ENCODE measurements around the gene PCDHGA1. TPM values are rescaled to one million over a fixed set of nuclear protein-coding genes. Genes with fewer than 3 reads are reported as not detected.
A peak's percentile ranks its signal among the peaks of the same experiment; 100 is the strongest.

The PCDHGA1 gene
- total and polyA plus RNA-seq, 2 of the 4 experiments (the other 2 are of a cell fraction): 0.90 to 0.92 TPM

GRCh38 chr5:141516672-141517025, 186.3 kb downstream of the PCDHGA1 start (continued):
- TF ChIP-seq, protein P1, sequence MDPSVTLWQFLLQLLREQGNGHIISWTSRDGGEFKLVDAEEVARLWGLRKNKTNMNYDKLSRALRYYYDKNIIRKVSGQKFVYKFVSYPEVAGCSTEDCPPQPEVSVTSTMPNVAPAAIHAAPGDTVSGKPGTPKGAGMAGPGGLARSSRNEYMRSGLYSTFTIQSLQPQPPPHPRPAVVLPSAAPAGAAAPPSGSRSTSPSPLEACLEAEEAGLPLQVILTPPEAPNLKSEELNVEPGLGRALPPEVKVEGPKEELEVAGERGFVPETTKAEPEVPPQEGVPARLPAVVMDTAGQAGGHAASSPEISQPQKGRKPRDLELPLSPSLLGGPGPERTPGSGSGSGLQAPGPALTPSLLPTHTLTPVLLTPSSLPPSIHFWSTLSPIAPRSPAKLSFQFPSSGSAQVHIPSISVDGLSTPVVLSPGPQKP (IDR thresholded peaks at IDR 0.05; ENCODE audit: borderline replicate concordance, low read depth, low read length): no peak
- TF ChIP-seq RCOR1 (IDR thresholded peaks at IDR 0.05; ENCODE audit: insufficient replicate concordance, low read length): no peak
- TF ChIP-seq MAFK (IDR thresholded peaks at IDR 0.05; ENCODE audit: low read depth, low read length): no peak
- TF ChIP-seq MAZ (IDR thresholded peaks at IDR 0.05; ENCODE audit: borderline replicate concordance, low read depth, low read length): no peak

GRCh38 chr5:141517312-141517711, 187.0 kb downstream of the PCDHGA1 start:
- Histone ChIP-seq H2BK15ac (ENCODE audit: low read depth, low read length) (peak overlapping the region; percentile 34; the same call in 1 of the 3 replicates), H4K5ac (ENCODE audit: low read depth, low read length) (peak overlapping the region; percentile 15; the same call in 1 of the 2 replicates), H3K9me1 (ENCODE audit: insufficient read depth, low read length) (peaks cover 39% of the 10 kb centered on the region), H3K27me3 (ENCODE audit: control insufficient read depth, insufficient read depth, low read length) (no peaks in the 10 kb centered on the region), H2BK20ac (ENCODE audit: low read depth, low read length) (peak overlapping the region; percentile 58), H3K18ac (ENCODE audit: low read depth, low read length) (peak overlapping the region; percentile 6; the same call in 1 of the 2 replicates), H3K36me3 (ENCODE audit: control insufficient read depth, insufficient read depth, low read length) (peaks cover 5% of the 10 kb centered on the region), H2AFZ (replicated peaks; ENCODE audit: low read length, poor library complexity) (no peak overlapping the region), H3K4me2 (ENCODE audit: low read depth, low read length) (no peak overlapping the region), H3K4me1 (ENCODE audit: control insufficient read depth, insufficient read depth, low read length) (peaks cover 62% of the 10 kb centered on the region), H4K8ac (ENCODE audit: low read depth in 2 of 2, low read length in 2 of 2) (peak overlapping the region in 1 of 2 experiments; percentile 53; a peak in 1 of 4 replicates), H3K4ac (ENCODE audit: low read depth, low read length) (peak overlapping the region; percentile 61), H3K27ac (ENCODE audit: insufficient read depth, low read length) (peak overlapping the region; percentile 8; the same call in 1 of the 2 replicates), H3K9me3 (ENCODE audit: control insufficient read depth, insufficient read depth, low read length) (no peaks in the 10 kb centered on the region), H3K14ac (replicated peaks; ENCODE audit: low read depth, low read length) (peak overlapping the region; percentile 34), H4K91ac (ENCODE audit: insufficient read depth, low read depth, low read length) (peak overlapping the region; percentile 31), H3K23ac (ENCODE audit: low read depth, low read length) (no peak overlapping the region; the same call in 1 of the 2 replicates), H3K56ac (ENCODE audit: extremely low read depth, insufficient read depth, low read length) (no peak overlapping the region), H2AK5ac (ENCODE audit: low read depth, low read length) (peak overlapping the region; percentile 93; the same call in 1 of the 2 replicates), H3K79me1 (ENCODE audit: low read depth in 1 of 2, low read length in 2 of 2) (peaks cover 6 to 49% of the 10 kb centered on the region in 2 experiments; a peak in 3 of 4 replicates), H4K20me1 (ENCODE audit: insufficient read depth, low read length) (no peaks in the 10 kb centered on the region), H3K9ac (ENCODE audit: low read depth, low read length) (peak overlapping the region; percentile 1; the same call in 1 of the 2 replicates), H2BK5ac (ENCODE audit: low read depth, low read length, poor library complexity, severe bottlenecking) (peak overlapping the region; percentile 6), H2BK120ac (ENCODE audit: low read depth, low read length) (peak overlapping the region; percentile 67; the same call in 1 of the 2 replicates), H2AK9ac (replicated peaks; ENCODE audit: low read depth, low read length, poor library complexity) (peak overlapping the region; percentile 68), H3K4me3 (ENCODE audit: insufficient read depth, low read depth, low read length) (no peak overlapping the region)
- POLR2A ChIA-PET (ENCODE audit: unreplicated experiment): interaction anchor here (0.5 kb wide), 1 partner anchor 51 kb away, joined by 3 read pairs; no protein-coding TSS in a partner anchor
- dilution Hi-C loops (cut with HindIII; ENCODE audit: low sequenced_read_pairs, unreplicated experiment) (no loop called here), in situ Hi-C loops (cut with MboI; ENCODE audit: low sequenced_read_pairs) (no loop called here), intact Hi-C loops (cut with micrococcal nuclease) (no loop called here)
- ATAC-seq (ENCODE audit: low read depth) (no peak), DNase-seq (no peak)
- no TSS peak for BruUV-seq (replicated peaks)
- WGBS, 2 experiments (ENCODE audit: extremely low coverage in 2 of 2, insufficient read length in 1 of 2): 100% methylated on average over 2 of the region's 8 CpGs; no CpG with 5 or more reads in 1 of the 2 experiments
- no peak for TF ChIP-seq MAFK (IDR thresholded peaks at IDR 0.05; ENCODE audit: low read depth, low read length)
- no peak for TF ChIP-seq RCOR1 (IDR thresholded peaks at IDR 0.05; ENCODE audit: insufficient replicate concordance, low read length)
- TF ChIP-seq NFE2L2 (IDR thresholded peaks at IDR 0.05; ENCODE audit: low read depth, low read length): no peak
- TF ChIP-seq, protein P2, sequence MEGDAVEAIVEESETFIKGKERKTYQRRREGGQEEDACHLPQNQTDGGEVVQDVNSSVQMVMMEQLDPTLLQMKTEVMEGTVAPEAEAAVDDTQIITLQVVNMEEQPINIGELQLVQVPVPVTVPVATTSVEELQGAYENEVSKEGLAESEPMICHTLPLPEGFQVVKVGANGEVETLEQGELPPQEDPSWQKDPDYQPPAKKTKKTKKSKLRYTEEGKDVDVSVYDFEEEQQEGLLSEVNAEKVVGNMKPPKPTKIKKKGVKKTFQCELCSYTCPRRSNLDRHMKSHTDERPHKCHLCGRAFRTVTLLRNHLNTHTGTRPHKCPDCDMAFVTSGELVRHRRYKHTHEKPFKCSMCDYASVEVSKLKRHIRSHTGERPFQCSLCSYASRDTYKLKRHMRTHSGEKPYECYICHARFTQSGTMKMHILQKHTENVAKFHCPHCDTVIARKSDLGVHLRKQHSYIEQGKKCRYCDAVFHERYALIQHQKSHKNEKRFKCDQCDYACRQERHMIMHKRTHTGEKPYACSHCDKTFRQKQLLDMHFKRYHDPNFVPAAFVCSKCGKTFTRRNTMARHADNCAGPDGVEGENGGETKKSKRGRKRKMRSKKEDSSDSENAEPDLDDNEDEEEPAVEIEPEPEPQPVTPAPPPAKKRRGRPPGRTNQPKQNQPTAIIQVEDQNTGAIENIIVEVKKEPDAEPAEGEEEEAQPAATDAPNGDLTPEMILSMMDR (conservative IDR thresholded peaks at IDR 0.05; ENCODE audit: low read depth, low read length): no peak
- CTCF ChIA-PET: interaction anchor here (0.6 to 1.8 kb wide), 3 partner anchors 41 to 125 kb away, joined by 4 to 7 read pairs (median 4); no protein-coding TSS in a partner anchor
